Pulmonary artery endothelial cell (primary cell): ENCODE measurements around the gene FAM136A. TPM values are rescaled to one million over a fixed set of nuclear protein-coding genes. Genes with fewer than 3 reads are reported as not detected.
"Not testable (repeated sequence)": the region's sequence is repeated elsewhere in the genome, so short reads cannot be mapped to it uniquely, and the experiment has no call there.

ENCODE experiments used
- DNase-seq: peaks from one replicate; pipeline ENCODE4 v3.0.0-alpha.2; 2011; ENCODE audit warnings: low read depth, low spot score
- total RNA-seq: library from RNA; depleted of rRNA; stranded (reverse); fragments of >200 nt; gene quantifications from 2 replicates; pipeline ENCODE4 v1.2.3, GENCODE V29; 2014

Gene FAM136A
- total RNA-seq, 1 donor from 2014 or later, result 43.6 TPM

DNA sequence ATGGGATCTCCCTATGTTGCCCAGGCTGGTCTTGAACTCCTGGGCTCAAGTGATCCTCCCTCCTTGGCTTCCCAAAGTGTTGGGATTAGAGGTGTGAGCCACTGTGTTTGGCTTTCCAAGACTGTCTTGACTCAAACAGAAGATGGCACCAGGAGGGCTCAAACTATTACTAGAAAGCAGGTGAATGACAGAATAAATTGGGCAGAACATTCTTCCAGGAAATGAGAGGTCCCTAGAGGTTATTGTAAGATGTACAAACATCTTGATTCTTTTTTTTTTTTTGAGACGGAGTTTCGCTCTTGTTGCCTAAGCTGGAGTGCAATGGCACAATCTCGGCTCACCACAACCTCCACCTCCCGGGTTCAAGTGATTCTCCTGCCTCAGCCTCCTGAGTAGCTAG is 4.0 kb downstream of the FAM136A start:
- DNase-seq, result not testable (repeated sequence)

GRCh38 chr2:70283500-70284191 is 18.2 kb downstream of the FAM136A start:
- no peak for DNase-seq

GRCh38 chr2:70282439-70282838 is 19.4 kb downstream of the FAM136A start:
- no peak for DNase-seq

DNA sequence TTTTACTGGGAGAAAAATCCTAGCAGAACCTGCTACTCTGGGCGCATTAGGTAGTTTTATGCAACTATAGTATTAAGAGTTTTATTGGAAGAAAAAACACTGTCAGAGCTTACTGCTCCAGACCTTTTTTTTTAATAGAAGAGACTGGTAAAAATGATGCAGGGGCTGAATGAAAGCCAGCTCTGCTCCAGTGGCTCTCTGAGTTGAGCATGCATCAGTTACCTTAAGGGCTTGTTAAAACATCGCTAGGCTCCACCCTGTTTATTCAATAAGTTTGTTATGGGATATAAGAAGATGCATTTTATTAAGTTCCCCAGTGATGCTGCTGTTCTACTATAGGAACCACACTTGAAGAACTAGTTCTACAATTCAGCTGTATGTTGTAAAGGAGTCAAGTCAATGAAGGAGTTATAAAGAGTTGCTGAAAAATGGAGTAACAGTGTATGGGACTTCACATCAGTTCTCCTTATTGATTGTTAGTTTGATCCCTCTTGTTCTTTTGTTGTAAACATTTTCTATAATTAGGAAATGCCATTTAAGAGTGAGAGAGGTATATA is 21.5 kb downstream of the FAM136A start:
- DNase-seq, result no peak

DNA sequence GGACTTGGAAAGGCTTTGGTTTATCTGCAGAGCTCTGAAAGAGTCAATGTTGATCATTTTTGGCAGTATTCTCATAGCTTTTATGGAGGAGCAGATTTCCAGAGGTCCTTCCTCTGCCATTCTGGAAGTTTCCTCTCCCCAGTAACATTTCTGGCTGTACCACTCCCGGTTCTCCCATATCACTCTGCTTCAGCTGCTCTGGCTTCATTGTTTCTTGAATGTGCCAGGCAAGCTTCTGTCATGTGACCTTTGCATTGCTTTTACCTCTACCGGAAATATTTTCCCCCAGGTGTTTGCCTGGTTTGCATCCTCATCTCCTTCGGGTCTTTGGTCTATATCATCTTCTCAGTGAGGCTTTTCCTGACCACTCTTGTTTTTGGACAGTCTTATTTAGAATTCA is 31.5 kb downstream of the FAM136A start:
- DNase-seq, result no peak

DNA sequence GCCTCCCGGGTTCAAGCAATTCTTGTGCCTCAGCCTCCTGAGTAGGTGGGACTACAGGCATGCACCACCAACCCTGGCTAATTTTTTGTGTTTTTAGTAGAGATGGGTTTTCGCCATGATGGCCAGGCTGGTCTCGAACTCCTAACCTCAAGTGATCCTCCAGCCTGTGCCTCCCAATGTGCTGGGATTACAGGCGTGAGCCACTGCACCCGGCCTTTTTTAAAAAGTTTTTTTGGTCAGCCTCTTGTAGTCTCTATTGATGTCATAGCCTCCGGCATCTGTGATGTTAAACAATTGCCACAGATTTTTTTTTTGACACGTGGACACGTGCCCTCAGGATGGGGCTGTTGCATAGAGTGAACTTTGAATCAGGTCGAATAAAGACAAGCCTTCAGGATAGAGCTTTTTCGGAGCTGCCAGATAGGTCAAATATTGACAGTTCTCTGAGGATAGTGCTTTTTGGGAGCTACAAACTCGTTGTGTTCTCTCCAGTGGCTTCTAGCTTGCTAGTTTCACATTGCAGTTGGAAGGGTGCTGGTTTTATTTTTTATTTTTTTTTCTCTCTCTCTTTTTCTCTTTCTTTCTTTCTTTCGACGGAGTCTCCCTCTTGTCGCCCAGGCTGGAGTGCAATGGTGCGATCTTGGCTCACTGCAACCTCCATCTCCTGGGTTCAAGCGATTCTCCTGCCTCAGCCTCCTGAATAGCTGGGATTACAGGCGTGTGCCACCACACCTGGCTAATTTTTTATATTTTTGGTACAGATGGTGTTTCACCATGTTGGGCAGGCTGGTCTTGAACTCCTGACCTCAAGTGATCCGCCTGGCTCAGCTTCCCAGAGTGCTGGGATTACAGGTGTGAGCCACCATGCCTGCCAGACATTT is 32.2 kb downstream of the FAM136A start:
- DNase-seq, result not testable (repeated sequence)

DNA sequence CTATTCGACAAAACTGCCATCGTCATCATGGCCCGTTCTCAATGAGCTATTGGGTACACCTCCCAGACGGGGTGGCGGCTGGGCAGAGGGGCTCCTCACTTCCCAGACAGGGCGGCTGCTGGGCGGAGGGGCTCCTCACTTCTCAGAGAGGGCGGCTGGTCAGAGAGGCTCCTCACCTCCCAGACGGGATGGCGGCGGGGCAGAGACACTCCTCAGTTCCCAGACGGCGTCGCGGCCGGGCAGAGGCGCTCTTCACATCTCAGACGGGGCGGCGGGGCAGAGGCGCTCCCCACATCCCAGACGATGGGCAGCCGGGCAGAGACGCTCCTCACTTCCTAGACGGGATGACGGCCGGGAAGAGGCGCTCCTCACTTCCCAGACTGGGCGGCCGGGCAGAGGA is 34.9 kb downstream of the FAM136A start:
- not testable (repeated sequence) for DNase-seq

DNA sequence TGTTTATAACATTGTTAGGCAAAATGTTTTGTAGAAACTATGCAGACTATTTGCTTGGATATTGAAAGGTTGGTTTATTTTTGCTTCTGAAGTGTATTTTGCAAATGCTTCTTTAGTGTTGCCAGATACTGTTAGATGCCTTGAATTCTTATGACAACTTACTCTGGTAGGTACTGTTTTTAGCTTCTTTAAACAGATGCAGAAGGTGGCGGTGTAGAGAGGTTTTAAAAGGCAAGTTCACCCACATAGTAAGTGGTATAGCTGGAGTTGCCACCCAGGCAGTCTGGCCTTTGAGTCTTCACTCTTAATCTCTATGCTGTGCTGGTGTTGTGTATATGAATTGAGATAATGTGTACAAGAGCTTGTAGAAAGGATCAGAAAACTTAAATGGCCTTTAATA is 40.4 kb downstream of the FAM136A start:
- no peak for DNase-seq

DNA sequence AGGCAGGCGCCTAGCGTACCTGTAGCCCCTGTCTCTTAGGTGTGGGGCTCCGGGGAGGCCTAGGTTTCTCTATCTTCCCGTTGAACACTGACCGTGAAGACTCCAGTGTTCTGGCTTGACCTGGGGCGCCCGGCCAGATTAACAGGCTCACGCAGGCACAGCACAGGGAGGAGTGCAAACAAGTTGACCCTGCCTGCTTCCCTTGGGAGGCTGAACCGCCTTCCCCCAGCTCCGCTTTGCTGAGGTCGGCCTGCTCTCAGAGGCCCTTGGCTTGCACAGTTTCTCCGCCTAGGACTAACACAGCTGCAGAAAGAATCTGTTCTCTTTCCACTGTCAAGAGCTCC is 43.4 kb downstream of the FAM136A start:
- no peak for DNase-seq

DNA sequence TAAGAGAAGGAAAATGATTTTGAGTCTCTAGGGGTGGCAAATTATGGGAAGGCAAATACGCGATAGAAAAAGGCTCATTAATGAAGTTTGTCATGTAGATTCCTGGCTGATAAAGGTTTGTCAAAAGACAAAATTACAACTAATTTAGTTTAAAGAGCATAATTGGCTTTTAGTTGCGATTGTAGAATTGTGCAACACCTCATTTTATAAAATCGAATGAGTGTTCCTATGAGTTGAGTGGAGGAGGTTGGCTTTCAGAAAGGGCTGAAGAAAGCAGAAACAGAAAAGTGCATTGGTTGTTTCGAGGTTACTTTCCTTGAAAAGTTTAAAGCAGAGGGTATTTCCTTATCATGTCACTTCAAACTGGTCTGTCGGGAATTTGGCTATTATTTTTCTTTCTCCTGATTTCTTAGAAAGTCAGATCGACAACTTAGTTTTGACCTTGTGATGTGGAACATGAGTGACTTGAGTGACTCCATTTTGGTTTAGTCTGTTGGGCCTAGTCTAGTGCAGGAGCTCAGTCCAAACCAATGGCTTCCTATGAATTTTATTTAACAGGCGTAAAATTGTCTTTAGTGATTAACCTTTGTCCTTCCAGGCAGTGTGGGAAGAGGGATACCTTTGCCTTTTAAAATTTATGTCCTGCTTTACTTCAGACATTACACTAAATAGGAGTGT is 46.1 kb downstream of the FAM136A start:
- no peak for DNase-seq

- DNase-seq, result no peak
Observed at GRCh38 chr2:70250434-70250833, 51.4 kb downstream of the FAM136A start.

DNA sequence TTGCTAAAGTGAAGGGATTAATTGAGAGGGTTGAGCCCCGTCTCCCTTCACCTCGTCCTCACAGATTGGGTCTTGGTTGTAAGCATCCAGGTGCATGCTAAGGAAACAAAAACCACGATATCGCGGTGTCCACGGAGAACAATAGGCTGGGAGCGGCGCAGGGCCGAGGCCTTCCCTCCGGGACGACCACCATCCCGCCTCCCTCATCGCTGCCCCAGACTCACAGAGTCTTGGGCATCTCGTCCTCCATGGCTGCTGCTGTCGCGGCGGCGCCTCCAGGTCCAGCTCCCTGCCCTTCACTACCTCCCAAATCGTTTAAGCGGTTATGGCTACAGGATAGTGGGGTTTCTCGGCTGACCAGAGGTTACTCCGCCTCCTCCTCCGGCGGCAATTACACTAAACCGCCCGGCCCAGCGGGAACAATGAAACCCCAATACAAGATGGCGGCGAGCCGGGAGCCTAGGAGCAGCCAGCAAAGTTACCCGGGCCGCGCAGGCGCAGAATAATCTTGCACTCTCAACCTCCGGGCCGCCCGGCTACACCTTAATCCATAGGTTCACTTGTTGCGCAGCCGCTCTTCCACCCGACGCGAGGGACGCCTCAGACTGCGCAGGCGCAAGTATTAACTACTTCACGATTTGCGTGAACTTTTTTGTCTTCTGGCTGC is 53.6 kb downstream of the FAM136A start, which contains the start of gene TIA1:
TSS of gene TIA1 (minus strand) at position 448 of the 667 bp plus-strand sequence. CDS start at position 250, 198 bp downstream.
- DNase-seq, result peak; percentile 91

GRCh38 chr2:70247364-70248180 is 54.3 kb downstream of the FAM136A start:
- no peak for DNase-seq

Other genes starting within 250 kb of the FAM136A start
- 47.0 and 48.7 TPM in 2 replicates for gene PCBP1, start 214.6 kb downstream of the FAM136A start, total RNA-seq
- gene C2orf42, start 111.0 kb downstream of the FAM136A start, total RNA-seq, result 10.4 and 27.6 TPM in 2 replicates
- 136 and 181 TPM in 2 replicates for gene TIA1, start 53.4 kb downstream of the FAM136A start, total RNA-seq
- 27.9 and 40.9 TPM in 2 replicates for gene PCYOX1, start 43.9 kb downstream of the FAM136A start, total RNA-seq
- gene SNRPG, start 8.3 kb downstream of the FAM136A start, total RNA-seq, result 234 and 237 TPM in 2 replicates